HEK293 (cell line): ENCODE results near the gene LCN1.

Source experiments
- CTCF ChIA-PET: fragments of 350-600 bp; formaldehyde crosslinking; extraction: SDS; loops from one replicate; lab custom pipeline; 2021; ENCODE audit warnings: antibody characterized with exemption; lab: Yijun Ruan, JAX
- POLR2A ChIA-PET: fragments of 300-600 bp; formaldehyde crosslinking; extraction: SDS; loops from one replicate; lab custom pipeline; 2020; ENCODE audit warnings: antibody characterized with exemption, inconsistent platforms; lab: Yijun Ruan, JAX
- H3K27ac ChIP-seq: fragments of 200-500 bp; sonication (Bioruptor generic); 2 replicates; pipeline ENCODE4 v1.5.1; 2014; ENCODE audit warnings: low read depth, low read length, control low read depth, inconsistent platforms; ENCODE audit errors: extremely low read depth
- H3K36me3 ChIP-seq, 2 experiments: fragments of 200-500 bp in 1 of 2; sonication (Bioruptor generic) in 1 of 2; 1 replicate in 1 of 2; 2 replicates in 1 of 2; pipeline ENCODE4 v1.5.1; 2014 to 2017; ENCODE audit warnings: inconsistent platforms in 2 of 2, low read length in 2 of 2; ENCODE audit not compliant: control insufficient read depth in 2 of 2, insufficient read depth in 1 of 2
- H3K4me1 ChIP-seq: fragments of 200-500 bp; sonication (Bioruptor generic); 2 replicates; pipeline ENCODE4 v1.5.1; 2014; ENCODE audit warnings: mild to moderate bottlenecking, low read length, inconsistent platforms; ENCODE audit not compliant: control insufficient read depth, insufficient read depth
- H3K4me3 ChIP-seq: 2 replicates; pipeline ENCODE4 v1.5.1; 2011; ENCODE audit warnings: low read depth, mild to moderate bottlenecking, control low read depth, low read length, moderate library complexity
- H3K9me3 ChIP-seq: fragments of 200-500 bp; sonication (Bioruptor generic); 2 replicates; pipeline ENCODE4 v1.5.1; 2014; ENCODE audit warnings: low read depth, low read length, inconsistent platforms; ENCODE audit not compliant: control insufficient read depth, insufficient read depth
- CTCF ChIP-seq: fragments of 450-650 bp; formaldehyde crosslinking; IDR thresholded peaks from 2 replicates; pipeline ENCODE4 v1.5.1; 2016; ENCODE audit warnings: missing biosample characterization, missing genetic modification characterization
- HOXC10 ChIP-seq: sonication (generic); formaldehyde crosslinking; IDR thresholded peaks from 2 replicates; pipeline ENCODE4 v1.8.1; 2023; ENCODE audit warnings: mild to moderate bottlenecking, missing genetic modification reagents
- KLF16 ChIP-seq: fragments of 450-650 bp; formaldehyde crosslinking; IDR thresholded peaks from 2 replicates; pipeline ENCODE4 v1.5.1; 2017; ENCODE audit warnings: missing biosample characterization, missing genetic modification characterization
- OVOL3 ChIP-seq: fragments of 450-650 bp; formaldehyde crosslinking; IDR thresholded peaks from 2 replicates; pipeline ENCODE4 v1.5.1; 2016; ENCODE audit warnings: missing biosample characterization, missing genetic modification characterization
- PATZ1 ChIP-seq: fragments of 450-650 bp; formaldehyde crosslinking; IDR thresholded peaks from 2 replicates; pipeline ENCODE4 v1.5.1; 2016; ENCODE audit warnings: missing biosample characterization, missing genetic modification characterization
- PRDM1 ChIP-seq: fragments of 450-650 bp; formaldehyde crosslinking; IDR thresholded peaks from 2 replicates; pipeline ENCODE4; 2016; ENCODE audit warnings: missing biosample characterization, missing genetic modification characterization
- SP3 ChIP-seq: fragments of 450-650 bp; formaldehyde crosslinking; IDR thresholded peaks from 2 replicates; pipeline ENCODE4 v1.5.1; 2016; ENCODE audit warnings: missing biosample characterization, missing genetic modification characterization
- SP7 ChIP-seq: fragments of 450-650 bp; formaldehyde crosslinking; IDR thresholded peaks from 2 replicates; pipeline ENCODE4 v1.5.1; 2016; ENCODE audit warnings: missing biosample characterization, missing genetic modification characterization
- ZBTB6 ChIP-seq: fragments of 450-650 bp; formaldehyde crosslinking; IDR thresholded peaks from 2 replicates; pipeline ENCODE4 v1.5.1; 2017; ENCODE audit warnings: missing biosample characterization, missing genetic modification characterization
- ZNF2 ChIP-seq: fragments of 450-650 bp; formaldehyde crosslinking; IDR thresholded peaks from 2 replicates; pipeline ENCODE4 v1.5.1; 2016; ENCODE audit warnings: missing biosample characterization, missing genetic modification characterization
- ZNF24 ChIP-seq: fragments of 450-650 bp; formaldehyde crosslinking; IDR thresholded peaks from 2 replicates; pipeline ENCODE4 v1.5.1; 2016; ENCODE audit warnings: missing biosample characterization, missing genetic modification characterization
- ZNF266 ChIP-seq: fragments of 450-650 bp; formaldehyde crosslinking; IDR thresholded peaks from 2 replicates; pipeline ENCODE4 v1.5.1; 2016; ENCODE audit warnings: missing biosample characterization, missing genetic modification characterization, low read depth
- ZNF350 ChIP-seq: fragments of 450-650 bp; formaldehyde crosslinking; IDR thresholded peaks from 2 replicates; pipeline ENCODE4 v1.5.0; 2017; ENCODE audit warnings: missing biosample characterization, mild to moderate bottlenecking, missing genetic modification characterization
- ZNF398 ChIP-seq: fragments of 450-650 bp; formaldehyde crosslinking; IDR thresholded peaks from 2 replicates; pipeline ENCODE4 v1.5.1; 2017; ENCODE audit warnings: missing biosample characterization, missing genetic modification characterization
- ZNF433 ChIP-seq: fragments of 450-650 bp; formaldehyde crosslinking; IDR thresholded peaks from 2 replicates; pipeline ENCODE4 v1.5.1; 2016; ENCODE audit warnings: missing biosample characterization, missing genetic modification characterization, low read depth
- ZNF48 ChIP-seq: fragments of 450-650 bp; formaldehyde crosslinking; IDR thresholded peaks from 2 replicates; pipeline ENCODE4 v1.5.1; 2016; ENCODE audit warnings: missing biosample characterization, missing genetic modification characterization
- ZNF530 ChIP-seq: fragments of 450-650 bp; formaldehyde crosslinking; IDR thresholded peaks from 2 replicates; pipeline ENCODE4 v1.5.1; 2016; ENCODE audit warnings: low read depth, missing biosample characterization, missing genetic modification characterization
- ZNF560 ChIP-seq: fragments of 450-650 bp; formaldehyde crosslinking; IDR thresholded peaks from 2 replicates; pipeline ENCODE4 v1.5.1; 2017; ENCODE audit warnings: missing biosample characterization, missing genetic modification characterization, borderline replicate concordance
- ZNF704 ChIP-seq: fragments of 450-650 bp; formaldehyde crosslinking; IDR thresholded peaks from 2 replicates; pipeline ENCODE4 v1.5.1; 2016; ENCODE audit warnings: missing biosample characterization, missing genetic modification characterization
- ZXDB ChIP-seq: fragments of 450-650 bp; formaldehyde crosslinking; IDR thresholded peaks from 2 replicates; pipeline ENCODE4 v1.5.1; 2016; ENCODE audit warnings: missing biosample characterization, missing genetic modification characterization

LCN1 gene

GRCh38 chr9:135478829-135479468 lies 42.3 kb upstream of the LCN1 start (continued):
- TF ChIP-seq PATZ1: no peak
- no peak for TF ChIP-seq ZNF433
- TF ChIP-seq, all 188 proteins: peak for 14

- Histone ChIP-seq H3K9me3 (no peaks in the 10 kb centered on the region), H3K27ac (peak within 1 kb of the TSS; percentile 74), H3K4me3 (peak within 1 kb of the TSS; percentile 92), H3K36me3 (peaks cover 4 to 24% of the 10 kb centered on the region in 2 experiments; a peak in 2 of 3 replicates), H3K4me1 (no peaks in the 10 kb centered on the region)
- ChIA-PET CTCF (interaction anchor here (0.7 to 1.6 kb wide), 3 partner anchors 25 to 219 kb away, joined by 4 to 7 read pairs (median 7); no protein-coding TSS in a partner anchor), POLR2A (interaction anchor here (1.3 to 1.8 kb wide), 4 partner anchors 11 to 26 kb away, joined by 4 to 7 read pairs (median 6); partner anchors contain the start of gene MRPS2)
- no peak for TF ChIP-seq ZNF704
- TF ChIP-seq ZNF24 (tag by site-specific recombination): no peak
- 0 out of 2 replicates have a peak, but pooled peaks have one; percentile 3 for TF ChIP-seq SP3 (tag by site-specific recombination)
Observed at GRCh38 chr9:135479469-135480052, 41.7 kb upstream of the LCN1 start, which contains the start of gene PPP1R26. Gene PPP1R26, plus strand, starts transcription at chr9:135479782. Its CDS starts 4,729 bp downstream, at chr9:135484511.

- no peaks in the 10 kb centered on the region for H3K9me3 ChIP-seq
- CTCF ChIA-PET: interaction anchor here (0.5 to 1.6 kb wide), 12 partner anchors 9 to 1785 kb away, joined by 3 to 8 read pairs (median 4); a partner anchor contains a TSS
- peak overlapping the region; percentile 92 for H3K4me3 ChIP-seq
- POLR2A ChIA-PET: interaction anchor here (0.6 to 1.8 kb wide), 9 partner anchors 8 to 32 kb away, joined by 3 to 7 read pairs (median 4); partner anchors contain the start of gene MRPS2
- H3K36me3 ChIP-seq: peaks cover 4 to 31% of the 10 kb centered on the region in 2 experiments; a peak in 2 of 3 replicates
- H3K27ac ChIP-seq: peak overlapping the region; percentile 74
- H3K4me1 ChIP-seq: no peaks in the 10 kb centered on the region
- TF ChIP-seq KLF16 (tag by site-specific recombination) (no peak), ZNF2 (tag by site-specific recombination) (peak; percentile 75), HOXC10 (CRISPR knock-in tag) (no peak), CTCF (tag by site-specific recombination) (no peak), ZNF266 (tag by site-specific recombination) (no peak), ZNF350 (tag by site-specific recombination) (no peak), ZXDB (tag by site-specific recombination) (no peak), ZNF398 (tag by site-specific recombination) (no peak; the same call in 1 of the 2 replicates), ZNF530 (tag by site-specific recombination) (no peak), ZNF704 (no peak), ZNF560 (tag by site-specific recombination) (no peak), ZNF48 (tag by site-specific recombination) (no peak), OVOL3 (tag by site-specific recombination) (no peak), SP3 (tag by site-specific recombination) (peak; percentile 69), PRDM1 (tag by site-specific recombination) (no peak), ZBTB6 (no peak), SP7 (tag by site-specific recombination) (no peak)
Observed at GRCh38 chr9:135480071-135480939, 40.9 kb upstream of the LCN1 start.
